ENCODE measurements around the gene CHST15.

GRCh38 chr10:124086097-124086710 lies 7.2 kb downstream of the CHST15 start:
- TF ChIP-seq RAD21 (conservative IDR thresholded peaks at IDR 0.05) (no peak), SMC3 (conservative IDR thresholded peaks at IDR 0.05; ENCODE audit: poor library complexity) (no peak), CTCF (IDR thresholded peaks at IDR 0.05; ENCODE audit: poor library complexity, severe bottlenecking) (no peak), POLR2AphosphoS5 (IDR thresholded peaks at IDR 0.05) (no peak), EZH2 (IDR thresholded peaks at IDR 0.05; ENCODE audit: borderline replicate concordance, insufficient read depth, low read length, poor library complexity, severe bottlenecking) (no peak), EP300 (conservative IDR thresholded peaks at IDR 0.05; ENCODE audit: poor library complexity, severe bottlenecking) (no peak), MXI1 (conservative IDR thresholded peaks at IDR 0.05; ENCODE audit: poor library complexity, severe bottlenecking) (no peak), TAF1 (IDR thresholded peaks at IDR 0.05; ENCODE audit: low read depth) (no peak), REST (IDR thresholded peaks at IDR 0.05; ENCODE audit: borderline replicate concordance) (no peak)
